ENCODE data around the gene LIPH.

DNA sequence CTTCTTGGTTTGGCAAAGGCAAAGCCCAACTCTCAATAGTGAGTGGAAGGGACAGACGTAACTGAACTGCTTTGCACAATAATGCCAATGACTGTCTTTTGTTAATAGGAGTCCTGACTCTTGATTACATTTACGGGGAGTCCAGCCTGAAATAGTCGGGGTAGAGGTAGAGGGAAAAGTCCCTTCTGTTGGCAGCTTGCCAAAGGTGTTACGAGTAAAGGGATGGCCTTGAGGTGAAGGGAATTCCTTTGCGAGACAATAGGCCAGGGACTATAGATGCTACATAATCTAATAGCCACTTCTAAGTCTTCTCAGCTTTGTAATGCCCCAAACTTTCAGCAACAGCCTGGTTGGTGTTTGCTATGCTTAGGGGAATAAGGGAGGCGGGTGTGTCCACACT, 31.5 kb upstream of the LIPH start:
- TF ChIP-seq, protein P1, sequence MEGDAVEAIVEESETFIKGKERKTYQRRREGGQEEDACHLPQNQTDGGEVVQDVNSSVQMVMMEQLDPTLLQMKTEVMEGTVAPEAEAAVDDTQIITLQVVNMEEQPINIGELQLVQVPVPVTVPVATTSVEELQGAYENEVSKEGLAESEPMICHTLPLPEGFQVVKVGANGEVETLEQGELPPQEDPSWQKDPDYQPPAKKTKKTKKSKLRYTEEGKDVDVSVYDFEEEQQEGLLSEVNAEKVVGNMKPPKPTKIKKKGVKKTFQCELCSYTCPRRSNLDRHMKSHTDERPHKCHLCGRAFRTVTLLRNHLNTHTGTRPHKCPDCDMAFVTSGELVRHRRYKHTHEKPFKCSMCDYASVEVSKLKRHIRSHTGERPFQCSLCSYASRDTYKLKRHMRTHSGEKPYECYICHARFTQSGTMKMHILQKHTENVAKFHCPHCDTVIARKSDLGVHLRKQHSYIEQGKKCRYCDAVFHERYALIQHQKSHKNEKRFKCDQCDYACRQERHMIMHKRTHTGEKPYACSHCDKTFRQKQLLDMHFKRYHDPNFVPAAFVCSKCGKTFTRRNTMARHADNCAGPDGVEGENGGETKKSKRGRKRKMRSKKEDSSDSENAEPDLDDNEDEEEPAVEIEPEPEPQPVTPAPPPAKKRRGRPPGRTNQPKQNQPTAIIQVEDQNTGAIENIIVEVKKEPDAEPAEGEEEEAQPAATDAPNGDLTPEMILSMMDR (conservative IDR thresholded peaks at IDR 0.05), result no peak
- TF ChIP-seq ZFX (IDR thresholded peaks at IDR 0.05), result no peak
